Caco-2 (cell line): ENCODE measurements around the gene TUBD1. TPM values are rescaled to one million over a fixed set of nuclear protein-coding genes. Genes with fewer than 3 reads are reported as not detected.
A peak's percentile ranks its signal among the peaks of the same experiment; 100 is the strongest.
"Not testable (repeated sequence)": the region's sequence is repeated elsewhere in the genome, so short reads cannot be mapped to it uniquely, and the experiment has no call there.

Source experiments
- BruUV-seq: library from RNA; stranded (reverse); fragments of 400-500 nt; replicated peaks from 2 replicates; lab custom pipeline; 2021; lab: Mats Ljungman, UMichigan
- CTCF ChIA-PET: fragments of 300-600 bp; sonication (Branson Sonifier 250); formaldehyde crosslinking; loops from one replicate; lab custom pipeline; 2022; ENCODE audit warnings: antibody characterized with exemption; lab: Charles Lee
- POLR2A ChIA-PET: fragments of 300-600 bp; sonication (Branson Sonifier 250); formaldehyde crosslinking; loops from one replicate; lab custom pipeline; 2022; ENCODE audit warnings: antibody characterized with exemption; lab: Charles Lee
- DNase-seq, 2 experiments: peaks; one replicate each; pipeline versions ENCODE4 v3.0.0 to v3.0.0-alpha.2; 2020 to 2022
- H3K27me3 ChIP-seq: replicated peaks from 2 replicates; pipeline ENCODE4 v1.6.0; 2011; ENCODE audit warnings: low read length; ENCODE audit not compliant: control insufficient read depth, insufficient read depth
- H3K36me3 ChIP-seq: 2 replicates; pipeline ENCODE4 v1.5.1; 2011; ENCODE audit warnings: low read length; ENCODE audit not compliant: control insufficient read depth, insufficient read depth
- H3K4me1 ChIP-seq: fragments of 250-450 bp; sonication (Bioruptor Pico); 2 replicates; pipeline ENCODE4 v1.5.1; 2020; ENCODE audit warnings: mild to moderate bottlenecking
- H3K4me3 ChIP-seq: 2 replicates; pipeline ENCODE4 v1.5.1; 2011; ENCODE audit warnings: low read depth, mild to moderate bottlenecking, control low read depth, low read length
- H3K9me3 ChIP-seq: fragments of 250-450 bp; sonication (Bioruptor Pico); 2 replicates; pipeline ENCODE4 v1.5.1; 2020; ENCODE audit warnings: mild to moderate bottlenecking, moderate library complexity
- H3K27ac Mint-ChIP-seq: one replicate; pipeline ENCODE4 v1.8.0; 2022; ENCODE audit warnings: mixed read lengths; ENCODE audit not compliant: unreplicated experiment
- H3K27me3 Mint-ChIP-seq: one replicate; pipeline ENCODE4 v1.8.0; 2022; ENCODE audit warnings: mixed read lengths; ENCODE audit not compliant: insufficient read depth, unreplicated experiment
- H3K36me3 Mint-ChIP-seq: one replicate; pipeline ENCODE4 v1.8.0; 2022; ENCODE audit warnings: mild to moderate bottlenecking, mixed read lengths; ENCODE audit not compliant: insufficient read depth, unreplicated experiment
- H3K4me1 Mint-ChIP-seq: one replicate; pipeline ENCODE4 v1.8.0; 2022; ENCODE audit warnings: low read depth, mixed read lengths; ENCODE audit not compliant: unreplicated experiment
- H3K4me3 Mint-ChIP-seq: one replicate; pipeline ENCODE4 v1.8.0; 2022; ENCODE audit warnings: mild to moderate bottlenecking, moderate library complexity, mixed read lengths; ENCODE audit not compliant: unreplicated experiment
- H3K9me3 Mint-ChIP-seq: one replicate; pipeline ENCODE4 v1.8.0; 2022; ENCODE audit warnings: mixed read lengths; ENCODE audit not compliant: unreplicated experiment
- CTCF ChIP-seq, 2 experiments: fragments of 200-600 bp in 1 of 2; IDR thresholded peaks; 1 replicate in 1 of 2; 2 replicates in 1 of 2; pipeline versions ENCODE4 v1.5.1 to v1.8.0; 2011 to 2022; ENCODE audit warnings: antibody characterized with exemption in 1 of 2, control low read depth in 1 of 2, inconsistent platforms in 1 of 2, low read depth in 1 of 2, low read length in 1 of 2, mild to moderate bottlenecking in 1 of 2, moderate library complexity in 1 of 2; ENCODE audit not compliant: insufficient read depth in 1 of 2, severe bottlenecking in 1 of 2, unreplicated experiment in 1 of 2
- intact Hi-C: fragments of 100-400 bp; cut with micrococcal nuclease; formaldehyde crosslinking; loops from one replicate; pipeline ENCODE4 v1.10.0; 2022; ENCODE audit not compliant: unreplicated experiment
- total RNA-seq: library from RNA; stranded (reverse); gene quantifications from 2 replicates; pipeline ENCODE4 v1.2.3, GENCODE V29; 2022

The TUBD1 gene
- total RNA-seq, 1 experiment from 2014 or later = 23.6 TPM

DNA sequence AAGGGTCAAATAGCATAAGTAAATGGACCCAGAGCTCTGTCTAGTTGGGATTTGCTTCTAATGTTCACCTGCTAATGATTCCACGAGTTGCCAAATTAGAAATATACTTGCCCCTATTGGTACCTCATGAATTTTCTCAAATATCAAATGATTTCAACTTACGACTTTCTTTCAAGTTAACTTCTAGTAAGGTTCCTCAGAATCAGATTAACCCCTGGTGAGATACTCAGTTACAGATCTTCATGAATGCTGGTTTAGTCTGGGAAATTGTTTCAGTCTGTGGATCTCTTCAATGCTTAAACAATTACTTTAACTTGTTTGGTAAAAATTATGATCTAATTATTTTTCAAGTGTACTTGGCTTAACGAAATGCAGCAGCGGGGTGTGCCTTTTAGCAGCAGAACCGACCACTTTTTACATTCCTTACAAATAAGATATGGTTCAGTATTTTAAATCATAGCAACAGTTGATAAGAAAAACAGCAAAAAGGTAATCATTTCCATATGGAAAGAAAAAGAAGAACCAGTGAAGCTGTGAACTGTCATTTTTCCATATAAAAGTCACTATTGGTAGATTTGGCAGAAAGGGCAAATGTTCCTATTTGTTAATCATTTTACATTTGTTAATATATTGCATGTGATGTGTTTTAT, 34.5 kb downstream of the TUBD1 start:
- ChIA-PET CTCF (interaction anchor here (1.5 to 1.6 kb wide), 2 partner anchors 104 kb away, joined by 9 to 21 read pairs; no protein-coding TSS in a partner anchor), POLR2A (interaction anchor here (0.6 kb wide), 1 partner anchor 106 kb away, joined by 3 read pairs; no protein-coding TSS in a partner anchor)
- TF ChIP-seq CTCF (IDR thresholded peaks at IDR 0.05; ENCODE audit: insufficient read depth in 1 of 2, low read depth in 1 of 2, low read length in 1 of 2, severe bottlenecking in 1 of 2, unreplicated experiment in 1 of 2) = no peak
- Histone ChIP-seq H3K9me3 (no peaks in the 10 kb centered on the region), H3K4me1 (peaks cover 47% of the 10 kb centered on the region), H3K36me3 (no peaks in the 10 kb centered on the region), H3K27me3 (no peaks in the 10 kb centered on the region), H3K4me3 (no peak overlapping the region)
- Mint-ChIP-seq H3K36me3 (peaks cover 31% of the 10 kb centered on the region), H3K9me3 (no peaks in the 10 kb centered on the region), H3K27ac (no peak overlapping the region), H3K4me3 (no peak overlapping the region), H3K4me1 (peaks cover 20% of the 10 kb centered on the region), H3K27me3 (no peaks in the 10 kb centered on the region)
- intact Hi-C loops = loop anchor here (2.0 kb wide), 1 partner anchor 13 kb away; no protein-coding TSS in a partner anchor
- DNase-seq = no peak
- no TSS peak for BruUV-seq

DNA sequence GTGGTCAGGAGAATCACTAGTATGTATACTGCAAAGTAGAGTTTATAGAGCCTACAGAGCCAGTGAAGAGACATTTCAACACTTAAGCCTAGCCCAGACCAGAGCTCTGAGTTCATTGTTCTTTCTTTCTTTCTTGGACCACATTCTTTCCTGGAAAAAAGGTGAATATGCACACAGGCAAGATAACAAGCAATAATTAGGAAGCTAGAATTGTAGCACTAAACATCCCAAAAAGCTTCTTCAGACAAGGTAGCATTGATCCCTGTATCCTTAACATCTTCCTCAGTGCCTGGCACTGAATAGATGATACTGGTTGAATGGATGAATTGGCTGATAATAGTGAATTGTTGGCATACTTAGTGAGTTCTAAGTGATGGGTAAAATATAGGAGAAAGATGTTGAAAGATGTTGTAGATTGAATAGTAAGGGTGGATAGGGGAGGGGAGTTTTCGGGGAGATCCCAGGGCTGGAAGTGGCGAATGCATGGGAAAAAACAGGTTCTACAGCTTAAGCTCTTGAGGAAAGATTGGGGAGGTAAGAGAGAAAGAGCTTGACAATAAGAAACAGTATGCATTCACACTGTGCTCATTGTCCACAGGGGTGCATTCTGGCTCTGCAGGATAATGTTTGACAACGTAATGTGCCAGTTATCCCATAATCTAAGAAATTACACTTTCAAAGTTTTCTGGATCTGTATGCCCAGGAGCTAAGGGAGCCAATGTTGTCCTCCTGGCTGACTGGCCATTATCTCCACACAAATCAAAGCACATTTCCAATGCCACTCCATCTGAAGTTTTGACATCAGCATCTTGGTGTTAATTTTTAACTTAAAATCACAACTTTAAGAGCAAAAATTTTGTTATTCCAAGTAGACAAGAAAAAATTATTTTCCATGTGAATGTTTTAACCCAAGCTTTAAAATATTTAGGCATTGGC, 35.6 kb downstream of the TUBD1 start:
- H3K27ac Mint-ChIP-seq = peak overlapping the region; percentile 6
- CTCF ChIA-PET = interaction anchor here (1.0 to 1.6 kb wide), 4 partner anchors 12 to 110 kb away, joined by 3 to 9 read pairs (median 3); no protein-coding TSS in a partner anchor
- no peaks in the 10 kb centered on the region for H3K27me3 Mint-ChIP-seq
- Histone ChIP-seq H3K4me1 (peaks cover 57% of the 10 kb centered on the region), H3K27me3 (no peaks in the 10 kb centered on the region), H3K36me3 (no peaks in the 10 kb centered on the region), H3K4me3 (no peak overlapping the region), H3K9me3 (no peaks in the 10 kb centered on the region)
- DNase-seq = no peak
- H3K36me3 Mint-ChIP-seq = peaks cover 31% of the 10 kb centered on the region
- no peaks in the 10 kb centered on the region for H3K9me3 Mint-ChIP-seq
- intact Hi-C loops = no loop called here
- H3K4me3 Mint-ChIP-seq = no peak overlapping the region
- TF ChIP-seq CTCF (IDR thresholded peaks at IDR 0.05; ENCODE audit: insufficient read depth in 1 of 2, low read depth in 1 of 2, low read length in 1 of 2, severe bottlenecking in 1 of 2, unreplicated experiment in 1 of 2) = no peak
- peaks cover 28% of the 10 kb centered on the region for H3K4me1 Mint-ChIP-seq
- no TSS peak for BruUV-seq
- POLR2A ChIA-PET = interaction anchor here (1.2 kb wide), 1 partner anchor 150 kb away, joined by 5 read pairs; the partner anchor contains the start of genes PTRH2 and VMP1

GRCh38 chr17:59853919-59854729, 38.6 kb downstream of the TUBD1 start:
- H3K4me1 ChIP-seq = peaks cover 75% of the 10 kb centered on the region
- intact Hi-C loops = loop anchor here (1.0 kb wide), 2 partner anchors 9 to 101 kb away; no protein-coding TSS in a partner anchor
- H3K4me1 Mint-ChIP-seq = peaks cover 42% of the 10 kb centered on the region
- H3K9me3 Mint-ChIP-seq, DNase-seq, BruUV-seq, H3K27me3 Mint-ChIP-seq, H3K9me3 ChIP-seq, H3K4me3 ChIP-seq, H3K4me3 Mint-ChIP-seq, H3K36me3 ChIP-seq, H3K27me3 ChIP-seq: not testable (repeated sequence)
- H3K36me3 Mint-ChIP-seq = peaks cover 33% of the 10 kb centered on the region
- ChIA-PET POLR2A (interaction anchor here (0.6 to 1.0 kb wide), 2 partner anchors 11 to 68 kb away, joined by 3 to 4 read pairs; no protein-coding TSS in a partner anchor), CTCF (interaction anchor here (0.6 to 2.1 kb wide), 13 partner anchors 15 to 418 kb away, joined by 3 to 21 read pairs (median 4); partner anchors contain the start of genes PTRH2, RPS6KB1, TUBD1 and VMP1)
- peak overlapping the region; percentile 97 for H3K27ac Mint-ChIP-seq
